SK-N-SH treated with all-trans-retinoic acid at 6 μM for 48 hours (cell line): Measurements from ENCODE around the gene DSCAM.

Experiments
- ATAC-seq: fragments of 200-7000 bp; cut with Tn5 transposase; 3 replicates; pipeline ENCODE4 v1.9.1; 2020; ENCODE audit warnings: mild to moderate bottlenecking, moderate library complexity
- ARNTL ChIP-seq: fragments of 450-650 bp; formaldehyde crosslinking; IDR thresholded peaks from 2 replicates; pipeline ENCODE4 v1.5.0; 2020; ENCODE audit warnings: low read depth, mild to moderate bottlenecking, moderate library complexity, borderline replicate concordance
- BACH2 ChIP-seq: fragments of 250-450 bp; sonication (Bioruptor Pico); IDR thresholded peaks from 2 replicates; pipeline ENCODE4 v1.9.0; 2021; ENCODE audit warnings: mild to moderate bottlenecking, borderline replicate concordance
- CSDC2 ChIP-seq: fragments of 250-450 bp; sonication (Bioruptor Pico); IDR thresholded peaks from 2 replicates; pipeline ENCODE4 v1.5.0; 2020; ENCODE audit warnings: mild to moderate bottlenecking, moderate library complexity
- CSRNP3 ChIP-seq: fragments of 250-450 bp; sonication (Bioruptor Pico); IDR thresholded peaks from 2 replicates; pipeline ENCODE4 v1.5.1; 2021; ENCODE audit warnings: mild to moderate bottlenecking, moderate library complexity
- ESRRG ChIP-seq: fragments of 250-450 bp; sonication (Bioruptor Pico); IDR thresholded peaks from 2 replicates; pipeline ENCODE4 v1.6.1; 2021; ENCODE audit warnings: mild to moderate bottlenecking
- GLIS3 ChIP-seq: fragments of 250-450 bp; sonication (Bioruptor Pico); IDR thresholded peaks from 2 replicates; pipeline ENCODE4 v1.5.0; 2020; ENCODE audit warnings: mild to moderate bottlenecking, moderate library complexity
- ISL1 ChIP-seq: fragments of 250-450 bp; sonication (Bioruptor Pico); IDR thresholded peaks from 2 replicates; pipeline ENCODE4 v2.1.2; 2022; ENCODE audit warnings: mild to moderate bottlenecking, moderate library complexity
- OSR1 ChIP-seq: fragments of 250-450 bp; sonication (Bioruptor Pico); IDR thresholded peaks from 2 replicates; pipeline ENCODE4 v1.8.0; 2022; ENCODE audit warnings: moderate library complexity, mild to moderate bottlenecking, inconsistent platforms
- PATZ1 ChIP-seq: fragments of 250-450 bp; sonication (Bioruptor Pico); IDR thresholded peaks from 2 replicates; pipeline ENCODE4 v1.8.0; 2020; ENCODE audit warnings: mild to moderate bottlenecking, moderate library complexity, borderline replicate concordance
- POU6F1 ChIP-seq: fragments of 250-450 bp; sonication (Bioruptor Pico); IDR thresholded peaks from 2 replicates; pipeline ENCODE4 v1.8.0; 2021; ENCODE audit warnings: low read depth, mild to moderate bottlenecking, moderate library complexity, borderline replicate concordance
- PPARA ChIP-seq: fragments of 250-450 bp; sonication (Bioruptor Pico); IDR thresholded peaks from 2 replicates; pipeline ENCODE4 v1.5.0; 2020; ENCODE audit warnings: mild to moderate bottlenecking, borderline replicate concordance
- RARB ChIP-seq: fragments of 250-450 bp; sonication (Bioruptor Pico); IDR thresholded peaks from 2 replicates; pipeline ENCODE4 v1.8.0; 2021; ENCODE audit warnings: mild to moderate bottlenecking, moderate library complexity
- SNAI2 ChIP-seq: fragments of 250-450 bp; sonication (Bioruptor Pico); IDR thresholded peaks from 2 replicates; pipeline ENCODE4 v1.5.0; 2020; ENCODE audit warnings: mild to moderate bottlenecking, moderate library complexity
- TCF4 ChIP-seq: fragments of 250-450 bp; sonication (Bioruptor Pico); IDR thresholded peaks from 2 replicates; pipeline ENCODE4 v1.8.0; 2021; ENCODE audit warnings: mild to moderate bottlenecking, moderate library complexity, borderline replicate concordance
- TOX ChIP-seq: fragments of 250-450 bp; sonication (Bioruptor Pico); IDR thresholded peaks from 2 replicates; pipeline ENCODE4 v1.8.0; 2021; ENCODE audit warnings: mild to moderate bottlenecking, moderate library complexity, borderline replicate concordance
- TSHZ2 ChIP-seq: fragments of 250-450 bp; sonication (Bioruptor Pico); IDR thresholded peaks from 2 replicates; pipeline ENCODE4 v1.5.0; 2020; ENCODE audit warnings: mild to moderate bottlenecking, moderate library complexity
- ZC3H10 ChIP-seq: fragments of 250-450 bp; sonication (Bioruptor Pico); IDR thresholded peaks from 2 replicates; pipeline ENCODE4 v1.5.1; 2021; ENCODE audit warnings: mild to moderate bottlenecking, moderate library complexity
- ZFP3 ChIP-seq: fragments of 250-450 bp; sonication (Bioruptor Pico); IDR thresholded peaks from 2 replicates; pipeline ENCODE4 v1.5.0; 2020; ENCODE audit warnings: mild to moderate bottlenecking, moderate library complexity
- ZFP30 ChIP-seq: fragments of 450-650 bp; formaldehyde crosslinking; IDR thresholded peaks from 2 replicates; pipeline ENCODE4 v1.5.0; 2022; ENCODE audit warnings: mild to moderate bottlenecking, moderate library complexity
- ZNF565 ChIP-seq: fragments of 450-650 bp; formaldehyde crosslinking; conservative IDR thresholded peaks from 2 replicates; pipeline ENCODE4 v1.5.0; 2020; ENCODE audit warnings: low read depth, mild to moderate bottlenecking, moderate library complexity
- ZNF70 ChIP-seq: fragments of 450-650 bp; formaldehyde crosslinking; IDR thresholded peaks from 2 replicates; pipeline ENCODE4 v1.5.0; 2020; ENCODE audit warnings: mild to moderate bottlenecking, moderate library complexity
- ZNF8 ChIP-seq: fragments of 450-650 bp; formaldehyde crosslinking; IDR thresholded peaks from 2 replicates; pipeline ENCODE4 v1.5.0; 2020; ENCODE audit warnings: mild to moderate bottlenecking, moderate library complexity

Gene DSCAM

GRCh38 chr21:40638466-40639251 is 208.3 kb downstream of the DSCAM start:
- ATAC-seq = no peak
- TF ChIP-seq ZC3H10 (CRISPR knock-in tag) (no peak), CSRNP3 (CRISPR knock-in tag) (no peak), ZNF8 (CRISPR knock-in tag) (no peak), ZNF70 (CRISPR knock-in tag) (no peak), ESRRG (CRISPR knock-in tag) (no peak), BACH2 (no peak), ZNF565 (CRISPR knock-in tag) (no peak)

GRCh38 chr21:40636026-40636425 is 210.9 kb downstream of the DSCAM start:
- no peak for TF ChIP-seq ZFP30 (CRISPR knock-in tag)
- no peak for TF ChIP-seq SNAI2 (CRISPR knock-in tag)
- TF ChIP-seq GLIS3 (CRISPR knock-in tag) = no peak
- no peak for TF ChIP-seq ZFP3
- TF ChIP-seq TOX = no peak
- no peak for TF ChIP-seq ZC3H10 (CRISPR knock-in tag)
- no peak for TF ChIP-seq RARB (CRISPR knock-in tag)
- TF ChIP-seq ZNF8 (CRISPR knock-in tag) = no peak
- no peak for TF ChIP-seq CSDC2 (CRISPR knock-in tag)
- TF ChIP-seq ISL1 (CRISPR knock-in tag) = no peak
- no peak for TF ChIP-seq ARNTL (CRISPR knock-in tag)
- no peak for TF ChIP-seq PPARA (CRISPR knock-in tag)
- TF ChIP-seq ZNF565 (CRISPR knock-in tag) = no peak
- TF ChIP-seq PATZ1 = no peak
- no peak for ATAC-seq

GRCh38 chr21:40635391-40635790 is 211.6 kb downstream of the DSCAM start:
- no peak for ATAC-seq
- TF ChIP-seq SNAI2 (CRISPR knock-in tag) (no peak), TCF4 (no peak), ESRRG (CRISPR knock-in tag) (no peak), POU6F1 (CRISPR knock-in tag) (no peak), GLIS3 (CRISPR knock-in tag) (no peak), ZNF70 (CRISPR knock-in tag) (no peak), TOX (no peak), ARNTL (CRISPR knock-in tag) (no peak), RARB (CRISPR knock-in tag) (no peak), ZNF565 (CRISPR knock-in tag) (no peak)
- TF ChIP-seq, all 23 proteins: peak for 0

GRCh38 chr21:40634141-40634540 is 212.8 kb downstream of the DSCAM start:
- TF ChIP-seq TSHZ2 (CRISPR knock-in tag) (no peak), RARB (CRISPR knock-in tag) (no peak), ZFP30 (CRISPR knock-in tag) (no peak), BACH2 (no peak), OSR1 (CRISPR knock-in tag) (no peak), ESRRG (CRISPR knock-in tag) (no peak), ZNF70 (CRISPR knock-in tag) (no peak), GLIS3 (CRISPR knock-in tag) (no peak), PPARA (CRISPR knock-in tag) (no peak), SNAI2 (CRISPR knock-in tag) (no peak)
- no peak for ATAC-seq
